Measurements from ENCODE around the gene CTBP1.
"Not testable (repeated sequence)": the region's sequence is repeated elsewhere in the genome, so short reads cannot be mapped to it uniquely, and the experiment has no call there.

Gene CTBP1

GRCh38 chr4:1237981-1238675 lies 10.8 kb downstream of the CTBP1 start:
- DNase-seq (ENCODE audit: low read depth): no peak

GRCh38 chr4:1237261-1237660 lies 11.7 kb downstream of the CTBP1 start:
- DNase-seq (ENCODE audit: low read depth): not testable (repeated sequence)

- not testable (repeated sequence) for DNase-seq (ENCODE audit: low read depth)
Observed at GRCh38 chr4:1236836-1237235, 12.1 kb downstream of the CTBP1 start.

GRCh38 chr4:1236103-1236641 lies 12.8 kb downstream of the CTBP1 start:
- no peak for DNase-seq (ENCODE audit: low read depth)

GRCh38 chr4:1235381-1236102 lies 13.4 kb downstream of the CTBP1 start:
- DNase-seq (ENCODE audit: low read depth): no peak

- DNase-seq (ENCODE audit: low read depth): no peak
Observed at GRCh38 chr4:1234811-1235292, 14.1 kb downstream of the CTBP1 start.

GRCh38 chr4:1234309-1234695 lies 14.6 kb downstream of the CTBP1 start:
- DNase-seq (ENCODE audit: low read depth): no peak

GRCh38 chr4:1233641-1234308 lies 15.2 kb downstream of the CTBP1 start:
- no peak for DNase-seq (ENCODE audit: low read depth)

DNA sequence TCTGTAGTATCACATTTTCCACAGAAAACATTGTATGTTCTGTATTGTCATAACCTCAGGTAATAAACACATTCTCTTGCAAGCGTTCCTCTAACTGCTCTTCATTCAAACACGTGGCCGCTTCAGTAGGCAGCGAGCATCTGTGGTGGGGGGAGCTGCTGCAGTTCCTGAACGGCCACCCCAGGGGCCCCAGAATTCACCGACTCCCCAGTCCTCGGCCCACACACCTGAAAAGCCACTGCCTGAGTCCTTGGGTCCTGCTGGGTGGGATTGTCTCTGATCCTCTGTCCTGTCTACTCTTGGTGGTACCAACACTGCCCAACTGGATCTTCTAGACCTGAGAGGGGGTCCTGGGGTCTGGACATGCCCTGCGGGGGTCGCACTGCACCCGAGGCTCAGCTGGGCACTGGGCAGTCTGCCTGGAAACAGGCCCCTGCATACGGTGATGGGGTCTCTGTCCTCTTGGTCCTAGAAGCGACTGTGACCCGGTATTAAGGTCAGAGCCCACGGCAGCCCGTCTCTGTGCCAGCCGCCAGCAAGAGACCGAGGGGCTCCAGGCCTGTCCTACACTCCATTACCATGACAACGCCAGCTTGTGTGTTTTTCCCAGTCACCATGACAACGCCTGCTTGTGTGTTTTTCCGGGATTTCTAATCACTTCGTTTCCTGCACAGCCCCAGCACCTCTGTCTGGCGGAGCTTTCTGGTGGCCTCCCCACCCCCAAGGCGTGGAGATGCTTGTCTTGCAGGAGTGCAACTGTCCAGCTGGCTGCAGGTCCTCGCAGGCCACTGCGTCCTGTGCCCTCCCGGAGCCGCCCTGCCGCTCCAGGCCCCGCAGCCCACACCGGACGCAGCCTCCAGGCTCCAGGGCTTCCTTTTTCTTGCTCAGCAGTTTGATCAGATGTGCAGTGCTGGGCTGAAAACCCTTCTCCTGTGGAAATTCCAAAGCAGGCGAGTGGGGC lies 16.0 kb downstream of the CTBP1 start:
- DNase-seq (ENCODE audit: low read depth): no peak

GRCh38 chr4:1231637-1232360 lies 17.1 kb downstream of the CTBP1 start:
- DNase-seq (ENCODE audit: low read depth): no peak

DNA sequence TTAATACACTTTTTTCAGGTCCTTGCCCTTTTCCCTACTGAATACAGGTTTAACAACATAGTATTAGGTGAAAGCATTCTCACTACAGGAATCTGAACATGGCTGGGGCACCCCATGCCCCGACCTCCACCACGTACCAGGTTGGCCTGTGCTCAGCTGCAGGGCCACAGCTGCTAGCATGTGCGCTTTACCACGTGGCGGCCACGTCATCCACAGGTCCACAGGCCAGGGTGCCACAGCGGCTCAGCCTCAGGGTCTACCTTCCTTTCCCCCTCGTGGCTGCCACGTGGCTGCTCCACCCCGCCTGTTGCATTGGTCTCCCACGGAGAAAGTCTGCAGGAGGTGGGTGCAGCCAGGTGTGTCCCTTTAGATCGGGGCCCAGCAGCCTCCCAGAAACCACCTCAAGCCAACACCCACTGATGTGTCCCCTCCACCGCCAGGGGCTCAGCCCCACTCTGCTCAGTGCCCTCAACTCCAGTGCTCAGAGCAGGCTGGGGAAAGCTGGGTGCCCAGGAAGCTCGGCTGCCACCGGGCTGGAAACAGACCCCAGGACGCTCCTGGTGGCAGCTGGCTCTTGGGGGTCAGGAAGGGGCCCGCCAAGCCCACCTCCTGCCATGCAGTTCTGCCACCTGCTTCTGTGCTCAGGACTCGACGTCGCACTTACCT lies 17.8 kb downstream of the CTBP1 start:
- DNase-seq (ENCODE audit: low read depth): no peak

DNA sequence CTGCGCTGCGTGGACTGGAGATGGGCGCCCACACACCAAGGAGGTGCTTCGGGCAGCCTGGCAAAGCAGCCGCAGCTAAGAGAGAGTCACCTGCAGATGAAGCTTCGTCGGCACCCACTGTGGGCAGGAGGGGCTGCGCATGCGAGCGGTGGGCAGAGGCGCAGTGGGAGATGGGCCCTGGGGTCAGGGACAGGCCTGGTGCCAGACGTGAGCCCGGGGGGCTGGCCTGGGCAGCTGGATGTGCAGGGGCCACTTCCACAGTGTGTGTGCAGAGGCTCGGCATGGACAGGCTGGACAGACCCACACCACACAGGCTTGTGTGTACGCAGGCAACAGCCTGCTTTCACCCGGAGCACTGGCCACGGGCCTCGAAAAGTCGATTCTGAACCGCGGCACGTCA lies 18.6 kb downstream of the CTBP1 start:
- no peak for DNase-seq (ENCODE audit: low read depth)

DNA sequence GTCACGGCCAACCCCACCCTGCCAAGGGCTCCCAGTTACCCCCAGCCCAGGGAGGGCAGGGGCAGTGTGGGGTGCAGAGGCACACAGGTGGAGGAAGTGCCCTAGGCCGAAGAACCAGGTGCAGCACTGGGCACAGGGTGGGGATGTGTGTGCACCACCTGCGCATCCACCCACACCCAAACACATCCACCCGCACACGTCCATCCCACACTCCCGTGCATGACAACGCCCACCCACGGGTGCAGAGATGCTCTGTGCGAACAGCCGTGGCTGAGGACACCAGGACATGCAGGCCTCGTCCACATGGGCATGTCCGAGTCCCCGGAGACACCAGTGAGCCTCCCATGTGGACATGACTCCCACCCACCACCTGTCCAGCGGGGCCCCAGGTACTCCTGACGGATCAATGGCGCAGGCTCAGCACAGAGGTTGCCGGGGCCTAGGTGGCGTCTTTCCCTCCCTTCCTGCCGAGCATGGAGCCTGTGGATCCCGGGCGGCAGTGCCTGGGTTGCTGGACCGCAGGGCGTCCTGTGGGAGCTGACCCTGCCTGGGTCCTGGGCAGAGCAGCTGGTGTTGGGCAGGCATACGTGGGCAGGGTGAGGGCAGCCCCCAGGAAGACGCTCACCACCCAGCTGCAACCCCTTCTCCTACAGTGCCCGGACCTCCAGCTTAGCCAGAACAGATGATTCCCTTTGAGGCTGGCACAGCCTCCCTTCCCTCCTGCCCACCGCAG lies 19.6 kb downstream of the CTBP1 start:
- DNase-seq (ENCODE audit: low read depth): no peak

DNA sequence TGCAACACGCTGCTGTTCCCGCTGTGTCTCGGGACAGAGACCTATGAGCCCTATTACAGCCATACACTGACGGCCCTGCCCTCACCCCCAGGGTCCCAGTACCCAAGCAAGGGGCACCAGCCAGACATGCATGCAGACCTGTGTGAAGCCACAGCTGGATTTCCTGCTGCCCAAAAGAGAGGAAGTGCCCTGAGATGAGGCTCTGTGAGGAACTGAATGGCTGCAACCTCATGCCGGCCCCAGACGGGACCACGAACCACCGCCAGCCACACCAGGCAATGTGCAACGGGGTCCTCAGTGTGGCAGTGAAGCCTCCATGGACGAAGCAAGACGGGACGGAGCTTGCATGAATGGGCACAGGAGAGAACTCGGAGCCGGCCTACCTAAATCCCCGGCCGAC lies 21.1 kb downstream of the CTBP1 start:
- DNase-seq (ENCODE audit: low read depth): no peak

DNA sequence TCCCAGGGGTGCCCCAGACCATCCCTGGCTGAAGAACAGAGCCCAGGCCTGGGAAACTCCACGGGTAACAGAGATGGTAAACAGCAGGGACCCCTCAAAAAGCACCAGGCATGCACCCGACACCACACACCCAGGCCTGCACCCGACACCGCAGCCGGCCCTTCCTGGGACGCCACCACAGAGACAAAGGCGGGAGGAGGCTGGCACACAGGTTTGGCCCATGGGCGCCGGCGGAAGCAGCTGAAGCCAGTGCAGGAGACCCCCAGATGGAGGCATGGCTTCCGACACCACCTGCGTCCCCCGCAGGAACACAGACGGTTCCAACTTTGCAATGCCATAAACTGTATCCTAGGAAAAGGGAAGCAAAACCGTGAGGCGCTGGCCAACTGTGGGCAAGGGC lies 22.3 kb downstream of the CTBP1 start:
- DNase-seq (ENCODE audit: low read depth): no peak

- DNase-seq (ENCODE audit: low read depth): no peak
Observed at GRCh38 chr4:1226144-1226481, 22.8 kb downstream of the CTBP1 start.

- no peak for DNase-seq (ENCODE audit: low read depth)
Observed at GRCh38 chr4:1225272-1226143, 23.4 kb downstream of the CTBP1 start.

- no peak for DNase-seq (ENCODE audit: low read depth)
Observed at GRCh38 chr4:1223841-1224809, 24.8 kb downstream of the CTBP1 start.

Data from stimulated activated CD8-positive, alpha-beta memory T cell treated with anti-CD3 and anti-CD28 coated beads, Interleukin-15, amount 100 ng/mL, for 1 hour (primary cell).